HEK293T (cell line): Measurements from ENCODE around the gene GREB1L.

ENCODE experiments used
- ARNT ChIP-seq: fragments of 450-650 bp; IDR thresholded peaks from 2 replicates; pipeline ENCODE4 v1.6.1; 2017; ENCODE audit warnings: mild to moderate bottlenecking
- BHLHE40 ChIP-seq: fragments of 450-650 bp; IDR thresholded peaks from 2 replicates; pipeline ENCODE4 v1.6.1; 2016; ENCODE audit warnings: mild to moderate bottlenecking, moderate library complexity, borderline replicate concordance
- ELF4 ChIP-seq: fragments of 450-650 bp; IDR thresholded peaks from 2 replicates; pipeline ENCODE4 v1.6.1; 2017; ENCODE audit warnings: antibody characterized with exemption
- FOXA1 ChIP-seq: fragments of 450-650 bp; IDR thresholded peaks from 2 replicates; pipeline ENCODE4 v1.6.1; 2016; ENCODE audit warnings: mild to moderate bottlenecking
- FOXM1 ChIP-seq: fragments of 450-650 bp; IDR thresholded peaks from 2 replicates; pipeline ENCODE4 v1.6.1; 2017; ENCODE audit warnings: mild to moderate bottlenecking, borderline replicate concordance
- NFRKB ChIP-seq: fragments of 450-650 bp; IDR thresholded peaks from 2 replicates; pipeline ENCODE4 v1.6.1; 2016; ENCODE audit warnings: mild to moderate bottlenecking, moderate library complexity
- SP1 ChIP-seq: fragments of 450-650 bp; IDR thresholded peaks from 2 replicates; pipeline ENCODE4 v1.6.1; 2017
- TARDBP ChIP-seq: fragments of 450-650 bp; IDR thresholded peaks from 2 replicates; pipeline ENCODE4 v1.6.1; 2016
- ZNF384 ChIP-seq: fragments of 450-650 bp; IDR thresholded peaks from 2 replicates; pipeline ENCODE4 v1.6.1; 2016

- TF ChIP-seq ZNF384: no peak
- TF ChIP-seq NFRKB: no peak
- TF ChIP-seq BHLHE40: no peak
- no peak for TF ChIP-seq ELF4
- TF ChIP-seq FOXA1: no peak
- TF ChIP-seq ARNT: no peak
- no peak for TF ChIP-seq TARDBP
- no peak for TF ChIP-seq SP1
- no peak for TF ChIP-seq FOXM1
Measured at GRCh38 chr18:21452276-21452780, 210.3 kb downstream of the GREB1L start.
